HG03520 (cell line): ENCODE measurements around the gene SORCS2.

ENCODE experiments used
- ATAC-seq: cut with Tn5 transposase; IDR thresholded peaks from one replicate; pipeline ENCODE4 v1.9.1; 2021; ENCODE audit warnings: mild to moderate bottlenecking, moderate library complexity; ENCODE audit not compliant: unreplicated experiment

SORCS2 gene

DNA sequence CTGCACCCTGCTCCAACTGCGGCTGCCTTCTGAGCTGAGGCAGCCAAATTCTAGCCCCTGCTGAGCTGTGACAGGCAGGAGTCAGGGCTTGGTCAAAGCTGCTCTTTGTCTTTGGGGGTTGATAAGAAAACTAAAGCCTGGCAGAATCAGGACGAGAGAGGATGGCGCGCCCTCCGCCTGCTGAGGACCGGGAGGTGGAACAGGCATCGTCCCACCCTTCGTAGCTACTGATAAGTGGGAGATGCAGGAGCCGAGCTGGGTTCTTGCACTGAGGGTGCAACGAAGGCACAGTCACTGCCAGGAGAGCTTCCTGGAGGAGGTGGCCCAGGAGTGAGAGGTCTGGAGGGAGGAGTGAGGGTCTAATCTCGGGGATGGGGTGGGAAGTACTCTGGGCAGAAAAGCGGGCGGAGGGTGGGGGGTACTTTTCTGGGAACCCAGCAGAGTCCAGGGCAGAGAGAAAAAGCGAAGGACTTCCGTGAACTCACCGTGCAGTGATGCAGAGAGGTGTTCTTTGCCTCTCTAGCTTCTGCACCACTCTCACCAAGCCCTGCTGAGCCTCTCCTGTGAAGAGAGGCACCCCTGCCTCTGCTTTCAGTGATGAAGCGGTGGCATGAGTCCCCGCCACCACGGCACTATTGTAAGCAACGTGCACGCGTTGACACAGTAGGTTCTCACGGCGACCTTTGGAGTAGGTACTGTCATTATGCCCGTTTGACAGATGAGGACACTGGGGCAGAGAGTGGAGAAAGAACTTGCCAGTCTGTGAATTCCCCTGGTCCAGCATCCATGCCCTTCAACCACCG, 107.8 kb downstream of the SORCS2 start:
- no peak for ATAC-seq

DNA sequence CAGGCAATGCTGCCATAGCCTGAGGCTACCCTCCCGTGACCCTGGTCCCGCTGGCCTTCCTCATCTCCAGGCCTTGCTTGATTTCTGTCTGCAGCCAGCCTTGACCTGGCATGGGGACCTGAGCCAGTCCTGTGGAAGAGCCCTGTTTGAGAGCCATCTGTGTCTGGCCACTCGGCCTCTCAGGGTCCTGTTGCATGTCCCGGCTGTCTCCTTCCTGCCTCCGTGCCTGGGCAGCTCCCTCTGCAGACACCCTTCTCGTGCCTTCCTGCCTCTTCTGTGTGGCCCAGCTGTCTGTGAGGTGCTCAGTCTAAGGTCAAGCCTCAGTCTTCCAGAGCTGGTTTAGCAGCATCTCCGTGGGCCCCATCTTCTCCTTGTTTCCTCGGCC, 108.4 kb downstream of the SORCS2 start:
- ATAC-seq: no peak

DNA sequence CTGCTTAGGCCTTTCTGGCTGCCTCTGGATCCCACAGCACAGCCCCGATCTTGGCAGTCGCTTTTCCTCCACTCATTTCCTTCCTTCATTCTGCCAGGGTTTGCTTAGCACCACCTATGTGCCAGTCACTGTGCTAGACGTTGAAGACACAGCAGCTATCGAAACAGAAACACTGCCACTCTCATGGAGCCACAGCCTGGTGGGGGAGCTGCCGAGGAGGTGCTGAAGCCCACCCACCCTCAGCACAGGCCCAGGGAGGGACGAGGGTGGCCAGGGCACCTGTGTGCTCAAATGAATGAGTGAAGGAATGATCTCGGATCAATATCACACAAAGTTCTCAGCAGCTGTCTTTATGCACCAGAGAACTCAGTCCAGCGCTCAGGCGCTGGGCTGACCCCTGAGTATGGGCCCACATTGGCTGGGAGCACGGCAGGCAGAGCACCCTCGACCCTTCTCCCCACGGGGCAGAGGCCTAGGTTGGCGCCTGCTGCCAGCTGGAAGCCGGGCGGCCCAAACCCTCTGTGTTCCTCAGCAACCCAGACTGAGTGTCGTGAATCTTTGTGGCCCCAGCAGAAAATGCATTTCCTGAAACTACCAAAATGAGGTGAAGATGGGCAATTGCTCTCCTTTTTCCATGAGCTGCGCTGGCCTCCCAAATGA, 108.9 kb downstream of the SORCS2 start:
- no peak for ATAC-seq

DNA sequence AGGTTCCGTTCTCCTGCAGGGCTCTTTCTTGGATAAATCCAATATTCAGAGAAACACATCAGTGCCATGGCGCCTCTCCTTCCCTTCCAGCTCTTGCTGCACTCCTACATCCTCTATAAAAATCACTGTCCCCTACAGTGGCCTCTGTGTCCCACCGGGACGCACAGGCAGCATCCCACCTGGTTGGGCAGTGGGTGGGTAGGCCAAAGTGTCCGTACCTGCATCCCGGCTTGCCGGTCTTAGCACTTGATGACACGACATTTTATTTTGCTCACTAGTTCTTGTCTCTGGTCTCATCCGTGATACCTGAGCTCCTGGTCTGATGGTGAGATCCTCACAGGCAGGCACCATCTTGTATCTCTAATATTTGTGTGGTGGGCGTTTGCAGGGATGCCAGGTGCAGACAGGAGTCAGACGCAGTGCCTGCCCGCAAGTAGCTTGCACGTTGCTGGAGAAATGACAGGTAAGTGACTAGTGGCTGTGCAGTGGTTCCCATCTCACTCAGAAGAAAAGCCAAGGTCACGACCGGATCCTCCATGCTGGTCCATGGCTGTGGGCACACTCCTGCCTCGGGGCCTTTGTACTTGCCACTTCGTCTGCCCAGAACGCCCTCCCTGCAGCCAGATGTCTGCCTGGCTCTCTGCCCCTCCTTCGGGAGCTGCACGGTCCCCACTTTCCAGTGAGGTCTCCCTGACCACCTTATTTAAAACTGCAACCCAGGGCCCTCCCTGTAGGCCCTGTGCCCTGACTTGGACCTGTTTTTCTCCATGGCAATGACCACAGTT, 109.7 kb downstream of the SORCS2 start:
- no peak for ATAC-seq

DNA sequence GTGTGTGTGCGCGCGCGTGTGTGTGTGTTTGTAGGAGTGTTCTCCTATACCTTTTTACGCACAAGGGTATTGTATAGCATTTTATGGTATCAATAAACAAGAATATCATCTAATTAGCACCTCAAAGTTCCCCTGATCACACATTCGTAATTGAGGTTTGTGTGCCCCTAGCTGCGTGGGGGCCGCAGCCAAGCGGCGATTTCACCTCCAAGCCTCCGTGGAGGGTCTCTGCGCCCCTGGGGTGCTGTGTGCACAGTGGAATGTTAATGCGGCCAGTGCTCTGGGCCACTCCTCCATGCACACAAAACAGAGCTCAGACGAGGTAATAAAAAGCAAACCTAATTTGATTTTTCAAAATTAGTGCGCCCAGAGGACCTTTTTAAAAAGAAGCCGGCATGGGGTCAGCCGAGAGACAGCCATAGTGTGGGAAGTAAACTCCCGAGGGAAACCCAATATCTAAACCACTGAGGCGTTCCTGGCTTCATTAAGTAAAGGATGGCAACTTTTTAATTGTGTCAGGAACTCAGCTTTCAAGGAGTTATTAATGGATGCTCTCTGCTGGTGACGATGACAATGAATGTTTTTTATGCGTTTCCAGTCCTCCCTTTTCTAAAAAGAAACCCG, 110.6 kb downstream of the SORCS2 start:
- no peak for ATAC-seq

DNA sequence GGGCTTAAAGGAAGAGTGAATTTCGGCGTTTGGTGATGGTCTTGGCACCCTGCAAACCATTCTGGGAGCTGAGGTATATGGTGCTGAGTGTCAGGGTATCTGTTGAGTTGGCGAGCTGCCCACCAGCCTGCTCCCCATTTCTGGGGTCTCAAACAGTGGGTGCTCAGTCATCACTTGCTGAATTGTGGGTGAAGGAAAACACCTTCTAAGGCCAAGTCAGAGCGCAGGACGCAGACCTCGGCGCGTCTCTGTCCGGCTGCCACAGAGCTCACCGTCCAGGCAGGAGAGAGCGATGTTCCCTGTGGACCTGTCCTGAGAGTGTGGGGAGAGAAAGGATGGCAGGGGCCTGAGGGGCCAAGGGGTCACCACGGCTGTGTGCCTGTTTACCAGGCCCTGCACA, 111.2 kb downstream of the SORCS2 start:
- no peak for ATAC-seq

DNA sequence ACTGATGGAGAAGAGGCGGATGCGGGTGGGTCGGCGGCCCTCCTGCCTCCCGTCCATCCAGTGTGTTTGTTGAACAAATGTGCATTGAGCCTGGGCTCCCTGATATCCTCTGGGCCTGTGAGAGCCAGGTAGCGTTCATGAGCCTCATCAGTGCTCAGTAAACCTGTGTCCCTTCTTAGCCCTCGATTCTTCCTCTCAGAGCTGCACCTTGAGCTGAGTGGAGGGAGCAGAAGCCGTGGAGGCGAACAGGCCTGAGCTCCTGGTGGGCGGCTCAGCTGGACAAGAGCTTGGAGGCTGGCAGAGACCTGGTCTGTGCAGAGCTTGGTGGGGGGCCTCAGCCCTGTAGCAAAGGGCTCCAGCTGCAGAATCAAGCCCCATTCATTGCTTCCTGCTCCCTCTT, 112.1 kb downstream of the SORCS2 start:
- ATAC-seq: no peak

DNA sequence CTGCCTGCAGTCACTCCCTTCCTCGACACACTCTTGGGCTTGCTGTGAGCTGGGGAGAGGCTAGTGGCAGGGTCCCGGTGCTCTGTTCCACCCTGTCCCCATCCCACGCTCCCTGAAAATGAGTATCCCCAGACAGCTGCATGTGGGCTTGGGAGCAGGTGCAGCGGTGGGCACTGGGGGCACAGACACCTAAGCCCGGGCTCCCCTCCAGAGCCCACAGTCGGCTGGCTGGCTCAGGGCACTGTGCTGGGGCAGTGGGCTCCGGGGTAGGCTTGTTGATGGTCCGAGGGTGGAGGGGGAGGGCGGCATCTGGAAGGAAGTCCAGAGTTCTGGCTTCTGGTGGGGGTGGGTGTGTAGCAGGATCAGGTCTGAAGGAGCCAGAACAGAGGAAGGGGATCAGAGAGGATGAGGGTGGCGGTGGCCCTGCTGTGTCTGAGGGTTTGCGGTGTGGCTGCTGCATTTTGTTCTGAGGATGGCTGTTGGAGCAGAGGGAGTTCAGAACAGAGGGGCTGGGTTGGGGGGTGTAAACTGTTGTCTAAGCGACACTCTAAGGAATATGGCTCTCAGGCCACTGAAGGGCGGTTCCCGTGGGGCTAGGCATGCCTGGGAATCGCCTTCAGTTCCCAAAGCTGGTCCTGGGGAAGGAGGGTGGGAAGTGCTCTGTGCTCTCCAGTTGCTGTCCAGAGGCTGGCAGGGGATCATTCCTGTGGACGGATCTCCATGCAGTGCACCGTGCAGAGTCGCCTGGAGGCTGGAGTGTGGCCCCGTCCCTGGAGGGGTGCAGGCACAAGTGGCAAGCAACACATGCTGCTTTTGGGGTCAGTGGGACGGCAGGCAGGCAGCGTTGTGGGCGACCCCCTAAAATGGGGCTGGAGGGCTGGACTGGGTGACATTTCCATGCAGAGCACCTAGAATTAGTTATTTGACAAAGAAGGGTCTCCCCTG, 114.0 kb downstream of the SORCS2 start:
- ATAC-seq: no peak

DNA sequence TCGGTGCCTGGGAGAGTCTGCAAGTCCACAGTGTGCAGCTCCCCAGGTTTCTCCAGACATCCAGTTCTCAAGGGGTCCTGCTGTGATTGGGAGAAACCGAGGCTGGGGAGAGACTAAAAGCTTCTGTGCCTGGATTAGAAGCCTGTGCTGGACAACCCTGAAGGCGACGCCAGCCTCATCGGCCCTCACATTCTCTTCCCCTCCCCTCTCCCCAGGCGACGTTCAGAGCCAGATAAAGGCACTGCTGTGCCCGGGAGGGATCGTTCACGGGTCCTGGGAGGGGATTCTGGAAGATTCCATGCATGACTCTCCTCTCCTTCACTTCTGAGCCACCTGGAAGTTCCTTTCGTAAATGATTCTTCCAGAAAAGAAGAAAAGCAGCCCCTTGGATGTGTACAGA, 114.6 kb downstream of the SORCS2 start:
- no peak for ATAC-seq

DNA sequence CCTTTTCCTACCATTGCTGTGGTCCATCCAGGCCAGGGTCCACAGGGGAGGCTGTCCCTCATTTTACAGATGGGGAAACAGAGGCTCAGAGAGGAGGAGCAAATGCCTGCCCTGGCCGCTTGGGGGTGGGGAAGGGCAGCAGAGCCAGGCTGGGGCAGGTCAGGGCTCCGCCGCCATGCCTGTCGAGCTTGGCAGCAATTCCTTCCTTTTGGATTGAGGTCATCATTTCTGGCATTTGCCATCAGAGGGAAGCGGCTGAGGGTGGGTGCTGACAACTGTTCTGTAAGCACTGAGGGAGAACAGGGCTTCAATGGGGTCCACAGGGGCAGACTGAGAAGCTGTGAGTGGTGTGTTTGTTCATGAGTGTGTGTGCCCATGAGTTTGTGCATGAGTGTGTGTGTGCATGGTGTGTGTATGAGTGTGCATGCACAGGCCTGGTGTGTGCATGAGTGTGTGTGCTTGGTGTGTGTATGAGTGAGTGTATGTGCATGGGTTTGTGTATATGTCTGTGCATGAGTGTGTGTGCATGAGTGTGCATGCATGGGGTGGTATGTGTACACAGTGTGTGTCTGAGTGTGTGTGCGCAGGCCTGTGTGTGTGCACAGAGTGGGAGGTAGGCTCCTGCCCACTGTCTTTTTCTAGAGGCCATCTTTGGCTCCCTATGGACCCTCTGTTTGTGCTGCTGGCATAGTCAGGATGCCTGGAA, 115.2 kb downstream of the SORCS2 start:
- no peak for ATAC-seq

DNA sequence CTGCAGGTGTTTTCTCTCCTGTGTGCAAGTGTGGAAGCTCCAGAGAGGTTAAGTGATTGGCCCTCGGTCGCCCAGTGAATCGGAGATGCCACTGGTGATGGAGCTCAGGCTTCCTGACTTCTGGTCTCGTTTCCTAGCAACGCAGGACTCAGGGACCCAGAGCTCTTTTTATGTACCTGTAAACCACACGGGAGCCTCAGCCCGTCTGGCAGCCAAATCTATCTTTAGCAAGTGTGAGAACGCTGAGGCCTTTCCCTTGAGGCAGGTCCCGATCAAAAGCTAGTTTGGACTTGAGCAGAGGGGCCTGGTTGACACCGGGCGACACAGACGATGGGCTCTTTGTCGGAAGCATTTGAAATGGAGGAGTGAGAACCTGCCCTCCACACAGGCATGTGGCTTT, 116.8 kb downstream of the SORCS2 start:
- no peak for ATAC-seq

DNA sequence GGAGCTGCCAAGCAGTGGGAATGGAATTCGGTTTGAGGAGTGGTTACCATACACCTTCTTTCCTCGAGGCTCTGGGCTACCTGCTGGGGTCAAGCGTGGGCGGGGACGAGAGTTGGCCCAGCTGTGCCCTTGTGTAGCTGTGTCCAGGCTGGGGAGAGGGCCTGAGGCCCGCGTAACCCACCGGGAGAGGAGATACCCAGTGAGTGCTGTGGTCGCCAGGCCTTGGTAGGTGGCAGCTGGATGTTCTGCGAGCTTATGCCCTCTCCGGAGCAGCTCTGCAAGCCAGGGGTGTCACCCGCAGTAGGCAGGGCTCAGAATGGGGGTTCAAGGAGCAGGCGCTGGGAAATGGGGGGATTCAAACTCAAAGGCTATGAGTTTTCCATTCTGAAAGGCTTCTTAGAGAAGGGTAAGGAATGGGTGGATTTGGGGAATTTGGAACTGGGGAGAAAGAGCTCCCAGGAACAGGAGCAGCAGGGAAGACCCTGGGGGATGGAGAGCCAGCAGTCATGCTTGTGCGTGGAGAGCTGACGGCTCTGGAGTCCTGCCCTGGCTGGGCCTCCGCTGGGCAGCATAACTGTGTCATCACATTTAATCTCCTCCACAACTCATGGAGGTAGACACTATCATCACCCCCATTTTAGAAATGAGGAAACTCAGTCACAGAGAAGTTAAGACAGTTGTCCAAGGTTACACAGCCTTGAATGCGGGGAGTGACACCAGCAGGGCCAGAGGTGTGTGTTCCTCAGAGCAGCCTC, 117.5 kb downstream of the SORCS2 start:
- no peak for ATAC-seq

DNA sequence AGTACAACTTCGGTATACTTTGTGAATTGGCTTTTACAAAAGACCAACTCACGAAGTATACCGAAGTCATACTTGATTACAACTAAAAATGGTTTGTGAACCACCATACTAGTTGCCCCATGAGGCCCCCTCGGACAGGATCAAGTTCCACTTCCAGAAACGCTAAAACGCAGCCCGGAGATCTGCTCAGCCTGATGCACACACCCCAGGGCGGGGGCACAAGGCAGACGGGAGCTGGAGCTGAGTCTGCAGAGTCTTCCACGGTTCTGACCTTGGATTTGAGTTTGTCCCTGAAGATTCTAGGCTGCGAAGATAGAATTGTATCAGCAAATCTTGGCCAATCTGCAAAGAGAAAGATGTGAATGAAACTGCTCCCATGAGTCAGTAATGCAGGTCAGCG, 118.1 kb downstream of the SORCS2 start:
- ATAC-seq: no peak

DNA sequence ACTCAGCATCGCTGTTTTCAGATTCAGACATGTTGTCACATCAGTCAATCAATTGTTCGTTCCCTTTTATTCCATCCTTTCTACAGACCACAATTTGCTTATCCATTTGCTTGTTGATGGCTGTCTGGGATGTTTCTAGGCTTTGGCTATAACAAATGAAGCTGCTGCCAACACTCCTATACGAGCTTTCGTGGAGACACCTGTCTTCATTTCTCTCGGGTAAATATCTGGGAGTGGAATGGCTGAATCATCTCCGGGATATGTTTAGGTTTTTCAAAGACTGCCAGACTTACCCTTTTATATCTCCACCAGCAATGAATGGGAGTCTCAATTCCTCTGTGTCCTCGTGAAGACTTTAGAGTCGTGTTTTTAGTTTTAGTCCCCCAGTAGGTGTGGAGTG, 118.9 kb downstream of the SORCS2 start:
- no peak for ATAC-seq

DNA sequence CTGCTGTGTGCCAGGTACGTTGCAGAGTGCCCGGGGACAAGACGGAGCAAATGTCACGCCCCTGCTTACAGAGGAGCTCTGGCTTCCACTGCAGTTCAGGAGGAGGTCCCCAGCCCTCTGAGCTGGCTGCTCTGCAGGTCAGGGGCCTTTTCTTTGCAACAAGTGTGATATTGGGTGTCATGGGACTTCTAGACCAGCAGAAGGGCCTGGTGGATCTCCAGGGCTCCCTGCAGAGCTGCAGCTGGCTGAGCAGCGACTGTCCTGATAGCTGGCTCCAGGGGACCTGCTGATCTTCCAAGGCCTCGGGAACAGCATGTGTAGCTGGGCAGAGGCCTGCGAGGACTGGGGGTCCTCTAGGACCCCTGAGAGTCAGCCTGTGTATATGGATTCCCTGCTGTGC, 120.4 kb downstream of the SORCS2 start:
- no peak for ATAC-seq

DNA sequence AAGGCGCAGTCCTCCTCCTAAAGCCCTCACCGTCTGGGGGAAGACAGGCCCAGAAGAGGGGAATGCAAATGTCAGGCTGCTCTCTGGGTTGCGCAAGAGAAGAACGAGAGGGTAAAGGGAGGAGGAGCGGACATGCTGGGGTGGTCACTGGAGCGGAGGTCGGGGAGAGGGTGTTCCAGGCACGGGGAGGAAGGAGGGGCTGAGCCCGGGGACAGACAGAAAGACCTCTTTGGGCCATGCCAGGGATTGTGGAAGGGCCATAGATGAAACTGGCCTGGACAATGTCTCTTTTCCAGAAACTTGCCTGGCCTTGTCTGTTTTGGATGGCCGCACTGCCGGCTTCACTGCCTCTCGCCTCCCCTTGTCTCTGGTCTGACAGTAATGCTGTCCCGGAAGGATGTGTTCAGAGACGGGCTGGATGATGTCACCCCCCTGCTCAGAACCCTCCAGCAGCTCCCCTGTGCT, 121.0 kb downstream of the SORCS2 start:
- no peak for ATAC-seq

DNA sequence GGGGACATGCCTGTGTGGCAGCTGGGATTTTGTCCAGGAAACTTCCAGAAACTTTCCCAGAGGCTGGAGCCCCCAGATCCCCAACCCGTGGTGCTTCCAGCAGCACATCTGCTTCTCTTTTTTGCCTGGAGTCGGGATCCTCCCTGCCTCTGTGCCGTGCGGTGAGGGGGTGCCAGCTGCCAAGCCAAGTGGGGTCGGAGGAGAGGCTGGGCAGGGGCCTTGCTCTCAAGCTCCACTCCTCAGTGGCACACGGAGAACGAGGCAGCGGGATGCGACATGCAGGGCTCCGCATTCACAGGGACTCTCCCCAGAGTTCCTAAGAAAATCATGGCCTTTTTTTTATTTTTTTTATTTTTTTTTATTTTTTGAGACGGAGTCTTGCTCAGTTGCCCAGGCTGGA, 121.7 kb downstream of the SORCS2 start:
- no peak for ATAC-seq

DNA sequence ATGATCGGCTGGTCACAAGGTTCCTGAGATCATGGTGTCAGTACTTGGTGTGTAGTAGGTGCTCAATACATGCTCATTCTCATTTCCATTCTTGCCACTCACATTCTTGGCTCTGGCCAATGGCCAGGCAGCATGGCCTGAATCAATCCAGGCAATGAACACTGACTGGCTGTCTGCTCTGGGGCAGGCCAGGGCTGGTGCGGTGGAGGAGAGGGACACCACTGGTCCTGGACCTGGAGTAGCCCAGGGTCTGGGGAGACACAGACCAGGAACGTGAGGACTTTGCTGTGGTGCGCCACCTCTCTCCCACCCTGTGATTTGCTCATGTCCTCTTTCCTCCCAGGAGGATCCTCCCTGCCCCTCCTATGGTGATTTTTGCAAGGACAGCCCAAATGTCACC, 122.9 kb downstream of the SORCS2 start:
- ATAC-seq: no peak

DNA sequence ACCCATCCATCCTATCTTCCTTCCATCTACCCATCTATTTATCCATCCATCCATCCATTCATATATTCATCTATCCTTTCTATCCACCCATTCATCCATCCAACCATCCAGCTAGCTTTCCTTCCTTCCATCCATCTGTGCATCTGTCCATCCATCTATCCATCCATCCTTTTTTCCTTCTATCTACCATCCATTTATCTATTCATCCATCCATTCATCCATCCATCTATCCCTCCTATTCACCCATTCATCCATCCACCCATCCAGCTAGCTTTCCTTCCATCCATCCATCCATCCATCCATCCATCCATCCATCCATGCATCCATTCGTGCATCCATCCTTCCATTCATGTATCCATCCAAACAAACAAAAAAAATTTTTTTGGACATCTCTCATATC, 123.6 kb downstream of the SORCS2 start:
- ATAC-seq: no peak
